OCI-LY3 (cell line): ENCODE results near the gene ARHGAP10.

Experiments
- EZH2phosphoT487 ChIP-seq: fragments of 200-600 bp; shearing (Covaris generic); IDR thresholded peaks from 2 replicates; pipeline ENCODE4 v1.6.1; 2018; ENCODE audit warnings: antibody characterized with exemption, mixed run types, low read depth
- TF ChIP-seq, protein P1 (sequence below): fragments of 200-600, 300-600 bp; sonication (generic); IDR thresholded peaks from 2 replicates; pipeline ENCODE4 v1.5.1; 2014; ENCODE audit warnings: antibody characterized with exemption, low read length, low read depth

DNA sequence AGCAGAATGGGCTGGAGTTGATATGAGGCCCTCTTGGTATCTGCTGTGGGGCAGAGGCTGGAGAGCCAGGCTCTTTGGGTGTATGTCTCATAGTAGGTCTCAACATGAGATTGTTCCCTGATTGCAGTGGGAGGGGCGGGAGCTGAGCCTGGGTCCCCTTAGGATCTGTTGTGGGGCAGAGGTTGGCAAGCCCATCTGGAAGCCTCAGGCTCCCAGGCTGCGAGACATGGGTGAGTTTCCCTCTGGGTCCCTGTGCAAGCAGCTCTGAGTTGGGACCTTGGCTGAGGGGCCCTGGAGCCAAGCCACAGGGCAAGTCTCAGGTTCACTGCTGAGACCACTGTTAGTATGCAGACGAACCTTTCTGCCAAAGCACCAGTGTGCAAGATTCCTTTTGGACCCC is 201.9 kb downstream of the ARHGAP10 start:
- TF ChIP-seq, protein P1, sequence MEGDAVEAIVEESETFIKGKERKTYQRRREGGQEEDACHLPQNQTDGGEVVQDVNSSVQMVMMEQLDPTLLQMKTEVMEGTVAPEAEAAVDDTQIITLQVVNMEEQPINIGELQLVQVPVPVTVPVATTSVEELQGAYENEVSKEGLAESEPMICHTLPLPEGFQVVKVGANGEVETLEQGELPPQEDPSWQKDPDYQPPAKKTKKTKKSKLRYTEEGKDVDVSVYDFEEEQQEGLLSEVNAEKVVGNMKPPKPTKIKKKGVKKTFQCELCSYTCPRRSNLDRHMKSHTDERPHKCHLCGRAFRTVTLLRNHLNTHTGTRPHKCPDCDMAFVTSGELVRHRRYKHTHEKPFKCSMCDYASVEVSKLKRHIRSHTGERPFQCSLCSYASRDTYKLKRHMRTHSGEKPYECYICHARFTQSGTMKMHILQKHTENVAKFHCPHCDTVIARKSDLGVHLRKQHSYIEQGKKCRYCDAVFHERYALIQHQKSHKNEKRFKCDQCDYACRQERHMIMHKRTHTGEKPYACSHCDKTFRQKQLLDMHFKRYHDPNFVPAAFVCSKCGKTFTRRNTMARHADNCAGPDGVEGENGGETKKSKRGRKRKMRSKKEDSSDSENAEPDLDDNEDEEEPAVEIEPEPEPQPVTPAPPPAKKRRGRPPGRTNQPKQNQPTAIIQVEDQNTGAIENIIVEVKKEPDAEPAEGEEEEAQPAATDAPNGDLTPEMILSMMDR = no peak
- no peak for TF ChIP-seq EZH2phosphoT487
